Transverse colon (tissue), 4 donors: ENCODE measurements around the gene CYP46A1.

Source experiments
- CTCF ChIP-seq, 5 experiments: fragments of 200-600 bp in 3 of 5; fragments of 450-650 bp in 2 of 5; sonication (generic) in 3 of 5; IDR thresholded peaks; 1 replicate in 2 of 5; 2 replicates in 3 of 5; pipeline ENCODE4 v1.5.1; 2016 to 2017; ENCODE audit warnings: antibody characterized with exemption in 5 of 5, inconsistent platforms in 3 of 5, mild to moderate bottlenecking in 2 of 5, moderate library complexity in 1 of 5
- POLR2A ChIP-seq: fragments of 450-650 bp; IDR thresholded peaks from one replicate; pipeline ENCODE4 v1.6.1; 2016; ENCODE audit warnings: antibody characterized with exemption, mild to moderate bottlenecking, moderate library complexity
- POLR2AphosphoS5 ChIP-seq, 3 donors: sonication (generic); formaldehyde crosslinking; IDR thresholded peaks; one replicate each; pipeline ENCODE4 v1.6.1; 2016; ENCODE audit warnings: antibody characterized with exemption in 3 of 3

- TF ChIP-seq CTCF (IDR thresholded peaks at IDR 0.05) (no peak), POLR2A (no peak), POLR2AphosphoS5 (IDR thresholded peaks at IDR 0.05) (no peak)
Observed at GRCh38 chr14:99660006-99660566, 24.0 kb upstream of the CYP46A1 start.
